Common myeloid progenitor, CD34-positive (primary cell): Measurements from ENCODE around the gene MACROD1.

ENCODE experiments used
- CTCF ChIA-PET: fragments of 350-600 bp; sonication (Branson Sonifier 250); formaldehyde crosslinking; loops from one replicate; lab custom pipeline; 2021; ENCODE audit warnings: antibody characterized with exemption; lab: Charles Lee
- POLR2A ChIA-PET: fragments of 350-600 bp; sonication (Branson Sonifier 250); formaldehyde crosslinking; loops from one replicate; lab custom pipeline; 2021; ENCODE audit warnings: antibody characterized with exemption; lab: Charles Lee
- DNase-seq, 3 donors: peaks; one replicate each; pipeline versions ENCODE4 v3.0.0 to v3.0.0-alpha.2; 2013
- H3K27ac ChIP-seq, 2 experiments: 1 replicate in 1 of 2; 2 replicates in 1 of 2; pipeline ENCODE4 v1.7.0; 2013; ENCODE audit warnings: inconsistent platforms in 2 of 2, low read length in 2 of 2, mild to moderate bottlenecking in 2 of 2, low read depth in 1 of 2, moderate library complexity in 1 of 2; ENCODE audit not compliant: severe bottlenecking in 2 of 2, insufficient read depth in 1 of 2, poor library complexity in 1 of 2
- H3K27me3 ChIP-seq, 5 experiments: replicated peaks in 2 of 5; 1 replicate in 3 of 5; 2 replicates in 2 of 5; pipeline versions ENCODE4 v1.6.1 to v1.7.0; 2013; ENCODE audit warnings: low read length in 4 of 5, mild to moderate bottlenecking in 2 of 5, moderate library complexity in 2 of 5, inconsistent platforms in 1 of 5; ENCODE audit not compliant: insufficient read depth in 5 of 5, control insufficient read depth in 4 of 5
- H3K36me3 ChIP-seq, 4 experiments: 1 replicate in 2 of 4; 2 replicates in 2 of 4; pipeline versions ENCODE4 v1.6.1 to v1.7.0; 2013; ENCODE audit warnings: low read length in 3 of 4, control low read depth in 1 of 4, mild to moderate bottlenecking in 1 of 4; ENCODE audit not compliant: control insufficient read depth in 4 of 4, insufficient read depth in 4 of 4
- H3K4me1 ChIP-seq, 4 experiments: 1 replicate in 3 of 4; 2 replicates in 1 of 4; pipeline versions ENCODE4 v1.6.1 to v1.7.1; 2013; ENCODE audit warnings: low read length in 3 of 4, mild to moderate bottlenecking in 3 of 4, control low read depth in 1 of 4, inconsistent platforms in 1 of 4, moderate library complexity in 1 of 4; ENCODE audit not compliant: control insufficient read depth in 4 of 4, insufficient read depth in 4 of 4; ENCODE audit errors: control extremely low read depth in 1 of 4
- H3K4me3 ChIP-seq, 7 experiments: 1 replicate in 4 of 7; 2 replicates in 3 of 7; pipeline versions ENCODE4 v1.5.1 to v1.7.0; 2013; ENCODE audit warnings: mild to moderate bottlenecking in 7 of 7, low read length in 6 of 7, moderate library complexity in 6 of 7, inconsistent platforms in 2 of 7, low read depth in 2 of 7, control low read depth in 1 of 7; ENCODE audit not compliant: insufficient read depth in 4 of 7, control insufficient read depth in 1 of 7; ENCODE audit errors: extremely low read depth in 1 of 7
- H3K9me3 ChIP-seq, 5 experiments: 1 replicate in 4 of 5; 2 replicates in 1 of 5; pipeline versions ENCODE4 v1.6.1 to v1.7.1; 2013; ENCODE audit warnings: low read length in 4 of 5, mild to moderate bottlenecking in 2 of 5, inconsistent platforms in 1 of 5, low read depth in 1 of 5, moderate library complexity in 1 of 5; ENCODE audit not compliant: control insufficient read depth in 4 of 5, insufficient read depth in 2 of 5; ENCODE audit errors: control extremely low read depth in 1 of 5
- WGBS: methylation state at CpG from one replicate; pipeline ENCODE4 v1.1.5; 2013; ENCODE audit not compliant: insufficient coverage; 5-methylcytosine and 5-hydroxymethylcytosine counted together

MACROD1 gene

GRCh38 chr11:64203421-64204079 is 37.6 kb upstream of the MACROD1 start:
- peaks cover 5 to 46% (median 46%) of the 10 kb centered on the region in 4 experiments for H3K4me1 ChIP-seq
- H3K27me3 ChIP-seq, result no peaks in the 10 kb centered on the region
- no peak overlapping the region for H3K27ac ChIP-seq
- 97% methylated on average over 15 of the region's 27 CpGs for WGBS
- POLR2A ChIA-PET, result interaction anchor here (0.5 to 5.9 kb wide), 4 partner anchors 9 to 101 kb away, joined by 3 to 74 read pairs (median 28); partner anchors contain the start of genes FKBP2 and PPP1R14B
- no peak overlapping the region for H3K4me3 ChIP-seq
- CTCF ChIA-PET, result interaction anchor here (0.6 to 15.6 kb wide), 14 partner anchors 15 to 99 kb away, joined by 3 to 321 read pairs (median 18); partner anchors contain the start of genes CATSPERZ, DNAJC4, ESRRA and FKBP2
- no peak for DNase-seq
- H3K9me3 ChIP-seq, result no peaks in the 10 kb centered on the region
- peaks cover 8 to 49% (median 36%) of the 10 kb centered on the region in 4 experiments for H3K36me3 ChIP-seq

- H3K4me1 ChIP-seq, result peaks cover 5 to 46% (median 40%) of the 10 kb centered on the region in 4 experiments
- ChIA-PET CTCF (interaction anchor here (2.1 to 15.6 kb wide), 7 partner anchors 15 to 100 kb away, joined by 4 to 321 read pairs (median 88); partner anchors contain the start of genes CATSPERZ, DNAJC4, ESRRA and FKBP2), POLR2A (interaction anchor here (0.5 to 5.9 kb wide), 2 partner anchors 10 to 14 kb away, joined by 3 to 49 read pairs; no protein-coding TSS in a partner anchor)
- H3K9me3 ChIP-seq, result no peaks in the 10 kb centered on the region
- peaks cover 11 to 49% (median 37%) of the 10 kb centered on the region in 4 experiments for H3K36me3 ChIP-seq
- no peak overlapping the region for H3K4me3 ChIP-seq
- H3K27me3 ChIP-seq, result no peaks in the 10 kb centered on the region
- no peak for DNase-seq
- 99% methylated on average over 9 of the region's 9 CpGs for WGBS
- no peak overlapping the region for H3K27ac ChIP-seq
Observed at GRCh38 chr11:64202992-64203391, 37.1 kb upstream of the MACROD1 start.

GRCh38 chr11:64201543-64201942 is 35.6 kb upstream of the MACROD1 start:
- WGBS, result 97% methylated on average over 3 of the region's 3 CpGs
- Histone ChIP-seq H3K27me3 (no peaks in the 10 kb centered on the region), H3K9me3 (no peaks in the 10 kb centered on the region), H3K27ac (no peak overlapping the region), H3K4me1 (peaks cover 5 to 34% (median 26%) of the 10 kb centered on the region in 4 experiments), H3K36me3 (peaks cover 18 to 62% (median 50%) of the 10 kb centered on the region in 4 experiments), H3K4me3 (no peak overlapping the region)
- DNase-seq, result no peak
- ChIA-PET POLR2A (no interaction called here), CTCF (interaction anchor here (1.0 to 15.6 kb wide), 6 partner anchors 13 to 130 kb away, joined by 3 to 321 read pairs (median 106); partner anchors contain the start of genes CATSPERZ, ESRRA, FKBP2 and NUDT22)

GRCh38 chr11:64198511-64198910 is 32.6 kb upstream of the MACROD1 start:
- no peaks in the 10 kb centered on the region for H3K9me3 ChIP-seq
- peaks cover 31 to 84% (median 70%) of the 10 kb centered on the region in 4 experiments for H3K36me3 ChIP-seq
- no peak overlapping the region for H3K4me3 ChIP-seq
- no peaks in the 10 kb centered on the region for H3K27me3 ChIP-seq
- peaks cover 0 to 5% (median 0%) of the 10 kb centered on the region in 4 experiments for H3K4me1 ChIP-seq
- WGBS, result no CpG with 5 or more reads among the region's 2 CpGs
- POLR2A ChIA-PET, result no interaction called here
- CTCF ChIA-PET, result interaction anchor here (0.8 to 2.1 kb wide), 2 partner anchors 17 to 34 kb away, joined by 3 to 7 read pairs; no protein-coding TSS in a partner anchor
- H3K27ac ChIP-seq, result no peak overlapping the region
- DNase-seq, result no peak

- Histone ChIP-seq H3K4me3 (no peak overlapping the region), H3K9me3 (no peaks in the 10 kb centered on the region), H3K36me3 (peaks cover 31 to 79% (median 65%) of the 10 kb centered on the region in 4 experiments), H3K27me3 (no peaks in the 10 kb centered on the region), H3K4me1 (peaks cover 0 to 5% (median 0%) of the 10 kb centered on the region in 4 experiments), H3K27ac (no peak overlapping the region)
- 100% methylated on average over 2 of the region's 9 CpGs for WGBS
- POLR2A ChIA-PET, result interaction anchor here (1.7 kb wide), 1 partner anchor 11 kb away, joined by 6 read pairs; the partner anchor contains the start of gene STIP1
- CTCF ChIA-PET, result interaction anchor here (0.6 to 4.1 kb wide), 7 partner anchors 9 to 1324 kb away, joined by 3 to 27 read pairs (median 4); partner anchors contain the start of genes FERMT3 and PLCB3
- no peak for DNase-seq
Observed at GRCh38 chr11:64196626-64197025, 30.7 kb upstream of the MACROD1 start.

GRCh38 chr11:64192434-64192833 is 26.5 kb upstream of the MACROD1 start:
- H3K36me3 ChIP-seq, result peaks cover 24 to 64% (median 52%) of the 10 kb centered on the region in 4 experiments
- POLR2A ChIA-PET, result no interaction called here
- CTCF ChIA-PET, result interaction anchor here (1.5 to 10.3 kb wide), 2 partner anchors 12 to 25 kb away, joined by 4 to 88 read pairs; partner anchors contain the start of gene FERMT3
- H3K27ac ChIP-seq, result peak overlapping the region in 1 of 2 experiments; percentile 6
- H3K4me1 ChIP-seq, result peaks cover 0 to 10% (median under 1%) of the 10 kb centered on the region in 4 experiments
- H3K4me3 ChIP-seq, result no peak overlapping the region
- no peaks in the 10 kb centered on the region for H3K9me3 ChIP-seq
- H3K27me3 ChIP-seq, result no peaks in the 10 kb centered on the region
- WGBS, result 100% methylated on average over 3 of the region's 5 CpGs
- no peak for DNase-seq
